H1 (cell line): Measurements from ENCODE around the gene GPR137. TPM values are rescaled to one million over a fixed set of nuclear protein-coding genes. Genes with fewer than 3 reads are reported as not detected.

Experiments
- PHF8 ChIP-seq: fragments of 200-600 bp; sonication (generic); conservative IDR thresholded peaks from 2 replicates; pipeline ENCODE4 v1.7.1; 2012; ENCODE audit warnings: low read depth, mild to moderate bottlenecking, inconsistent platforms, low read length, moderate library complexity
- RNF2 ChIP-seq: fragments of 200-900, 300-1000 bp; sonication (generic); IDR thresholded peaks from 2 replicates; pipeline ENCODE4 v1.7.1; 2016; ENCODE audit warnings: borderline replicate concordance, low read depth, mild to moderate bottlenecking, antibody characterized with exemption, low read length; ENCODE audit not compliant: poor library complexity, severe bottlenecking; ENCODE audit errors: missing control alignments
- polyA plus RNA-seq, 7 experiments: library from polyadenylated mRNA; depleted of rRNA in 3 of 7; stranded (reverse) in 5 of 7; unstranded in 2 of 7; fragments of >200 nt in 5 of 7; fragments of 200-250 nt in 2 of 7; gene quantifications; 1 replicate in 5 of 7; 2 replicates in 1 of 7; 4 replicates in 1 of 7; pipeline versions ENCODE4 v1.2.1 to v1.2.3, GENCODE V29; 2011 to 2013; ENCODE audit warnings: missing spikeins in 2 of 7, mixed read lengths in 2 of 7
- total RNA-seq: library from RNA; stranded (reverse); fragmentation: NEBNext Ultra II Directional; extraction: Animal tissue kit (Norgen Biotek cat#: 25700); gene quantifications from 2 replicates; pipeline ENCODE4 v1.2.1, GENCODE V29; 2021
- TF ChIP-seq, protein P1 (sequence below): IDR thresholded peaks from 2 replicates; pipeline ENCODE4 v1.6.1; 2012; ENCODE audit warnings: low read length, inconsistent platforms

Gene GPR137
- total and polyA plus RNA-seq, 2 of the 8 experiments (the other 6 are each of a cell fraction or from before 2014, with no cell fraction given) = 36.2 to 37.8 TPM

DNA sequence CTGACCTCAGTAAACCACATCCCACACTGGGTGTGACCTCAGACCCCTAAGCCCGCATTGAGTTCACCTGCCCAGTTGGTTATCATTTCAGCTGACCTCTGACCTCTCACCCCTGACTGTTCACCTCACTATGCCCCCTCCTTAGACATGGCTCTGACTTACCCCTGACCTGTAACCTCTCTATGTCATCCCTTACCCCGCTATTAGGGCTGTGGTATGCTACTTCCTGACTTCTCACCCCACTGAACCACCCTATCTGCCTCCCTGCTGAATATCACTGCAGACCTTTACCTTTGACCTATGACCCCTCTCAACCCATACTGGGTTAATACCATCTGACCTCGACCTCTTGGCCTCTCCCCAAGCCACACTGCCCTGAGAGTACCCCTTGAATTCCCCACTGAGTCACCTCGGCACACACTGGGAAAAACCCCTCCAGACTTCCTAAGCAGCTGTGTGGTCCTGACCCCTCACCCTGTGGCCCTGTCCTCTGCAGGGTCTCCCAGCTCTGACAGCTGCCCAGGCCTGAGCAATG lies 26.0 kb upstream of the GPR137 start (continued):
- TF ChIP-seq RNF2 (no peak), PHF8 (no peak)
- TF ChIP-seq, protein P1, sequence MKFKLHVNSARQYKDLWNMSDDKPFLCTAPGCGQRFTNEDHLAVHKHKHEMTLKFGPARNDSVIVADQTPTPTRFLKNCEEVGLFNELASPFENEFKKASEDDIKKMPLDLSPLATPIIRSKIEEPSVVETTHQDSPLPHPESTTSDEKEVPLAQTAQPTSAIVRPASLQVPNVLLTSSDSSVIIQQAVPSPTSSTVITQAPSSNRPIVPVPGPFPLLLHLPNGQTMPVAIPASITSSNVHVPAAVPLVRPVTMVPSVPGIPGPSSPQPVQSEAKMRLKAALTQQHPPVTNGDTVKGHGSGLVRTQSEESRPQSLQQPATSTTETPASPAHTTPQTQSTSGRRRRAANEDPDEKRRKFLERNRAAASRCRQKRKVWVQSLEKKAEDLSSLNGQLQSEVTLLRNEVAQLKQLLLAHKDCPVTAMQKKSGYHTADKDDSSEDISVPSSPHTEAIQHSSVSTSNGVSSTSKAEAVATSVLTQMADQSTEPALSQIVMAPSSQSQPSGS = no peak
